GM06990 (cell line): ENCODE measurements around the gene OR10G7.

Source experiments
- DNase-seq: peaks from one replicate; pipeline ENCODE4 v3.0.0-alpha.2; 2011; ENCODE audit not compliant: insufficient read length; ENCODE audit errors: extremely low read depth
- H3K27me3 ChIP-seq: replicated peaks from 2 replicates; pipeline ENCODE4 v1.6.0; 2011; ENCODE audit warnings: low read length; ENCODE audit not compliant: control insufficient read depth, insufficient read depth
- H3K36me3 ChIP-seq: 2 replicates; pipeline ENCODE4 v1.5.1; 2011; ENCODE audit warnings: low read length; ENCODE audit not compliant: control insufficient read depth, insufficient read depth
- H3K4me3 ChIP-seq: replicated peaks from 2 replicates; pipeline ENCODE4 v1.5.1; 2011; ENCODE audit warnings: low read depth, mild to moderate bottlenecking, control low read depth, low read length
- CTCF ChIP-seq: IDR thresholded peaks from 2 replicates; pipeline ENCODE4 v1.5.1; 2011; ENCODE audit warnings: low read length, control low read depth, mild to moderate bottlenecking, inconsistent platforms; ENCODE audit not compliant: insufficient read depth, poor library complexity, severe bottlenecking

The OR10G7 gene

GRCh38 chr11:124080327-124081001 is 39.3 kb upstream of the OR10G7 start:
- Histone ChIP-seq H3K4me3 (no peak overlapping the region), H3K36me3 (no peaks in the 10 kb centered on the region), H3K27me3 (no peaks in the 10 kb centered on the region; the same call in 1 of the 2 replicates)
- DNase-seq: no peak
- TF ChIP-seq CTCF: no peak

- no peak for TF ChIP-seq CTCF
- Histone ChIP-seq H3K36me3 (no peaks in the 10 kb centered on the region), H3K27me3 (no peaks in the 10 kb centered on the region; the same call in 1 of the 2 replicates), H3K4me3 (no peak overlapping the region)
- DNase-seq: no peak
These were observed 38.7 kb upstream of the OR10G7 start for GRCh38 chr11:124079631-124080326.

GRCh38 chr11:124078591-124078990 is 37.5 kb upstream of the OR10G7 start:
- Histone ChIP-seq H3K27me3 (no peaks in the 10 kb centered on the region; the same call in 1 of the 2 replicates), H3K4me3 (no peak overlapping the region), H3K36me3 (no peaks in the 10 kb centered on the region)
- TF ChIP-seq CTCF: no peak
- no peak for DNase-seq

- no peak for TF ChIP-seq CTCF
- Histone ChIP-seq H3K27me3 (no peaks in the 10 kb centered on the region; the same call in 1 of the 2 replicates), H3K36me3 (no peaks in the 10 kb centered on the region), H3K4me3 (no peak overlapping the region)
- no peak for DNase-seq
These were observed 36.1 kb upstream of the OR10G7 start for GRCh38 chr11:124077266-124077665.

GRCh38 chr11:124075841-124076651 is 34.9 kb upstream of the OR10G7 start:
- Histone ChIP-seq H3K27me3 (no peaks in the 10 kb centered on the region; the same call in 1 of the 2 replicates), H3K36me3 (no peaks in the 10 kb centered on the region), H3K4me3 (peak overlapping the region; percentile 48)
- DNase-seq: peak; percentile 59
- peak; percentile 6 for TF ChIP-seq CTCF
